Epithelial cell of esophagus (primary cell): ENCODE results near the gene GLIPR2.

ENCODE experiments used
- DNase-seq: peaks from one replicate; pipeline ENCODE4 v3.0.0; 2010; ENCODE audit warnings: low read depth
- H3K4me3 ChIP-seq: 2 replicates; pipeline ENCODE4 v1.5.1; 2011; ENCODE audit warnings: mild to moderate bottlenecking, low read length, control low read depth
- TF ChIP-seq, protein P1 (sequence below): IDR thresholded peaks from 2 replicates; pipeline ENCODE4 v1.5.1; 2011; ENCODE audit warnings: low read depth, mild to moderate bottlenecking, low read length, control low read depth, inconsistent platforms; ENCODE audit not compliant: insufficient read depth; ENCODE audit errors: missing control alignments

Gene GLIPR2

DNA sequence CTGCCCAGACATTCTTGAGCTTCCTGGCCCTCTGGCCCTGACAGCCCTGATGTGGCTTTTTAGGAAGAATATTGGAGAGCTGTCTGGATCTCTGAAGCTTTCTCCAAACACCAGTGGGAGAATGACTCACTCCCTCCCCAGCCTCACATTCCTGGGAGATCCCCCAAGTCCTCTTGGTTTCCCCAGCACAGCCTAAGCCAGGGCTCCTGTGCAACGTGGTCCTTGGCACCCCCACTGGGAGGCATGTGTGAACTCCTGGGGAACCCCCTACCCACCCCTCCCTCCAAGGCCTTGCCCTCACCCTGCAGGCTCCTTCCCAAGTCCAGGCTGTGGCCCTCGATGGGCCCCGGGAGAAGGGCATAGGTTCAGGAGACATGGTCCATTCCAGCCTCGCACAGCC lies 12.7 kb downstream of the GLIPR2 start:
- no peak overlapping the region for H3K4me3 ChIP-seq
- DNase-seq = peak; percentile 17
- TF ChIP-seq, protein P1, sequence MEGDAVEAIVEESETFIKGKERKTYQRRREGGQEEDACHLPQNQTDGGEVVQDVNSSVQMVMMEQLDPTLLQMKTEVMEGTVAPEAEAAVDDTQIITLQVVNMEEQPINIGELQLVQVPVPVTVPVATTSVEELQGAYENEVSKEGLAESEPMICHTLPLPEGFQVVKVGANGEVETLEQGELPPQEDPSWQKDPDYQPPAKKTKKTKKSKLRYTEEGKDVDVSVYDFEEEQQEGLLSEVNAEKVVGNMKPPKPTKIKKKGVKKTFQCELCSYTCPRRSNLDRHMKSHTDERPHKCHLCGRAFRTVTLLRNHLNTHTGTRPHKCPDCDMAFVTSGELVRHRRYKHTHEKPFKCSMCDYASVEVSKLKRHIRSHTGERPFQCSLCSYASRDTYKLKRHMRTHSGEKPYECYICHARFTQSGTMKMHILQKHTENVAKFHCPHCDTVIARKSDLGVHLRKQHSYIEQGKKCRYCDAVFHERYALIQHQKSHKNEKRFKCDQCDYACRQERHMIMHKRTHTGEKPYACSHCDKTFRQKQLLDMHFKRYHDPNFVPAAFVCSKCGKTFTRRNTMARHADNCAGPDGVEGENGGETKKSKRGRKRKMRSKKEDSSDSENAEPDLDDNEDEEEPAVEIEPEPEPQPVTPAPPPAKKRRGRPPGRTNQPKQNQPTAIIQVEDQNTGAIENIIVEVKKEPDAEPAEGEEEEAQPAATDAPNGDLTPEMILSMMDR = no peak

DNA sequence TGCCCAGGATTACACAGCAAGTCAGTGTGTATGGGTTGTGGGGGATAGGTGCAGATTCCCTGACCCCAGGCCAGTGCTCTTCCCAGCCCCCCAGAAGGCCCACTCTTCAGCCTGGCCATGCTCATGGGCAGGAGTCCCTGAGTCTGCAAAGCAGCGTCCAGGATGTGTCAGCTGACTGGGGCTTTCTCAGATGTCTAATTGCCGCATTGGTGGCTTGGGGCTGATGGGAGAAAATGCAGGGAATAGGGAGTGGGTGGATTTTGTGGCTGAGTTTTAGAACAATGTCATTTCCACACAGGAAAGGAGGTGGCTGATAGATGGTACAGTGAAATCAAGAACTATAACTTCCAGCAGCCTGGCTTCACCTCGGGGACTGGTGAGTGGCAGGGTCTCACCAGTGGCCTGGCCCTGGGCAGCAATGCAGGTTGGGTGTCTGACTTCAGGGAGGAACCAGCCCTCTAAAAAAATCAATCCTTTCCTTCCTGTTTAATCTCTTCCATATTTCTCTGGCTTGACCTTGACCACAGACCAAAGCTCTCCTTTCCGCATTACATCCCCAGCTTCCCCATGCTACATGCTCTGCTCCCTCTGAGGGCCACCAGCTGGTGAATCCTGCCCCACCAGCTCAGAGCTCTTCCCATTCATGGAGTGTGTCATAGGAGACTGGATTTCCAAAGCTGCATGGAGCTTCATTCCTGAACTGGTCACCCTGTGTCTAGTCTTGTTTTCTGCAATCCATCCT lies 14.2 kb downstream of the GLIPR2 start:
- no peak overlapping the region for H3K4me3 ChIP-seq
- DNase-seq = peak; percentile 41
- TF ChIP-seq, protein P1 = no peak

DNA sequence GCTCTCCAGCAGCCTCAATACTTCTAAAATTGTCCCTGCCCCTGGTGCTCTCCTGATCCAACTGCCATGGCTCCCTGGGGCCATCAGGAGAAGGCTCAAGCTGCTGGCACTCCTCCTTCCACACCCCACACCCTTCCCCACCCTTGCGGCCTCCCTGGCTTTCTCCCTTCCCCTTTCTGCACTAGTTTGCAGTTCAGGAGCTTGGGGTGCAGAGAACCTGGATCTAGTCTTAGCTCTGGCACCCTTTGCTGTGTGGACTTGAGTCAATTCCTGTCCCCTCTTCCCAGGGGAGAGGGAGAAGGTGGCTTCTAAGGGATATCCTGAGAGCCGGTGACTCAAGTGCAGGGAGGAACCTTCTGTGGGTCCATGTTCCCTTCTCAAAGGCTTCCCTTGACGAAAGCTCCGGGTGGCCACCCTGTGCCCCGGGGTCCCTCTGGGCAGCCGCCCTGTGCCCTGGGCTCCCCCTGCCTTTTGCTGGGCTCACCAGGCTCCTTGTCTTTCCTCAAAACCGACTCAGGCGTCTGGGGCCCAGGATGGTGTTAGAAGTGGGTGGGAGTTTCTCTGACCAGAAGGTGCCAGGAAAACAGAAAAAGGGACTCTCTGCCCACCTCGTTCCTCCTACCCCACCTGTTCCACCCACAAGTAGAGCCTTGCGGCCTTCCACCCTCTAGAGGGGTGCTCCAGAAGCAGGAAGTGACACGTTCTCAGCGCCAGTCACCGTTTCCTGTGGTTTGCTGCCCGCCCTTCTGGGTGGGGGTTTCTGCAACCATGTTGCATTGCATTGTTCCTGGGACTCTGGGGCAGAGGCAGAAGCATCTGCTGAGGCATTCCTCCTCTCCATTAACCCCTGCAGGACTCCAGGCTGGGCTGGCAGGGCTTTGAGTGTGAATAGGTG lies 15.0 kb downstream of the GLIPR2 start:
- no peak overlapping the region for H3K4me3 ChIP-seq
- TF ChIP-seq, protein P1 = no peak
- peak; percentile 57 for DNase-seq

DNA sequence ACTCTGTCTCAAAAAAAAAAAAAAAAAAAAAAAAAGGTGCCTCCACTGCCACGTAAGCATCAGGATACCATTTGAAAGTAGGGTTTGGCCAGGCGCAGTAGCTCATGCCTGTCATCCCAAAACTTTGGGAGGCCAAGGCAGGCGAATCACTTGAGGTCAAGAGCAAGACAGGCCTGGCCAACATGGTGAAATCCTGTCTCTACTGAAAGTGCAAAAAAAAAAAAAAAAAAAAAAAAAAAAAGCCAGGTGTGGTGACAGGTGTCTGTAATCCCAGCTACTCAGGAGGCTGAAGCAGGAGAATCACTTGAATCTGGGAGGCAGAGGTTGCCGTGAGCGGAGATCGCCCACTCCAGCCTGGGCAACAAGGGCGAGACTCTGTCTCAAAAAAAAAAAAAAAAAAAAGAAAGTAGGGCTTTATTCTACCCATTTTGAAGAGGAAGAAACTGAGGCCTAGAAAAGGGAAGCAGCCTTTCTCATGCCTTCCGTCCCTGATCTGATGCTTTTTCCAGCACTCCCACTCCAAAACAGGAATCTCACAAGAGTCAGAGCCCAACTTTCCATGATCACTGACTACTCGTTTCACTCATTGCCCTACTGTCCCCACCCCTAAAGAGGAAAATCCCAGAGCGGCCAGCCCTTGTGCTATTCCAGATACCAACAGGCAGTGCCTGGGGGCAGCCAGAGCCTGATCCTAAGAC lies 16.4 kb downstream of the GLIPR2 start:
- H3K4me3 ChIP-seq = no peak overlapping the region
- no peak for DNase-seq
- TF ChIP-seq, protein P1 = no peak

DNA sequence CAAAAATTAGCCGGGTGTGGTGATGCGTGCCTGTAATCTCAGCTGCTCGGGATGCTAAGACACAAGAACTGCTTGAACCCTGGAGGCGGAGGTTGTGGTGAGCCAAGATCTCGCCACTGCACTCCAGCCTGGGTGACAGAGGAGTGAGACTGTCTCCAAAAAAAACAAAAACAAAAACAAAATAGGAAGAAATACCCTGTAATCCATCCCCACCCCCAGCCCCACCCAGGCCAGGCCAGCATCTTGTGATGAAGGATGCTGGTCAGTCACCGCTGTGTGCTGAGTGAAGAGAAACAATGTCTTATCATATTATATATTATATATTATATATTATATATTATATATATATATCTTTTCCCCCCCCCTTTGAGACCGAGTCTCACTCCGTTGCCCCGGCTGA lies 17.2 kb downstream of the GLIPR2 start:
- TF ChIP-seq, protein P1 = no peak
- no peak overlapping the region for H3K4me3 ChIP-seq
- no peak for DNase-seq

DNA sequence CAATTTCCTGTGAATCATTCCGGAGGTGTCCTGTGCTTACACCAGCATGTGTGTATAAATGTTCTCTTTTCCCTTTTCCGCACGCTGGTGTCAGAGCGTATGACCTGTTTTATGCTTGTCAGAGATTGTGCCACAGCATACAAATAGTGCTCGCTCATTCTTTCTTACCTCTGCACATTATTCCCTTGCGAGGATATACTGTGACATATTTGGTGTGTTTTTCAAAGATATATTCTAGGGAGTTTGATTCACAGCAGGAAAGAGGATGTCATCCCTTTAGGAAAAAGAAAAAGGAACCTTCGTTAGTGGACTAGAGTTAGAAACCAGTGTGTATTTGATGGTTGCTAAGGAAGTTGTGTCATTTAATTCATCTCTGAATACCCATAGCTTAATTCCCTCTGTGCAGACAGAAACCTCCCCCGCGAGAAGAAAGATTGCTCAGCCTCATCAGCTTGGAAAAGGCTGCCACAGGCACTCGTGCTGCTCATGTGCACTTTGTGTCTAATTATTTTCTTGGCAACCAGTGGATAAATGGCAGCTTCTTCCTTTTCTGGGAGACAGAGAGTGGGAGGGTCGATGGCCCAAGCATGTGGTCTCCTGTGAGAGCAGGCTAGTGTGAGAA lies 17.9 kb downstream of the GLIPR2 start:
- H3K4me3 ChIP-seq = no peak overlapping the region
- DNase-seq = peak; percentile 23
- TF ChIP-seq, protein P1 = no peak
